ENCODE measurements around the gene TTC13. TPM values are rescaled to one million over a fixed set of nuclear protein-coding genes. Genes with fewer than 3 reads are reported as not detected.

The TTC13 gene
- total RNA-seq, 1 donor from 2014 or later, result 23.0 TPM

DNA sequence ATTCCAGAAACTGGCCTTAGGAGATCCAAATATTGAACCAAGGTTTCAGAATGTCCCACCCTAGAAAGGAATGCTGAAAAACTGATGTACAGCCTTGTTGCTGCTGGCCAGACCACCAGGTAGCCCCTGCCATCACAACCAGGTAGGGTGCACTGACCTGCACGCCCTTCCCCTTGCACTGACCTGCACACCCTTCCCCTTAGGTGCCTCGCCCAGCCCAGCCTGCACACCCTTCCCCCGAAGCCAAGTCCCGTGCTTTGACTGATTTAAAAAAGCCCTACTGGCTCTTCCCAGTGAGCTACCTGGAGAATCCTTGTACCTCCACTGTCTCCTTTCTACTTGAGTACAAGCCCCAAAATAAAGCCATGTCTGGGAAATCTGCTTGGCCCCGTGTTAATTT lies 84.0 kb downstream of the TTC13 start:
- H3F3A ChIP-seq (ENCODE audit: low read depth), result peaks cover 6% of the 10 kb centered on the region
- no peaks in the 10 kb centered on the region for H3K27me3 Mint-ChIP-seq (ENCODE audit: insufficient read depth, low read depth)
- no peak overlapping the region for H3K4me3 Mint-ChIP-seq
- no peaks in the 10 kb centered on the region for H3K9me3 ChIP-seq (ENCODE audit: low read depth)
- H3K4me3 ChIP-seq, result no peak overlapping the region
- H2AFZ ChIP-seq (replicated peaks), result no peak overlapping the region
- H3K36me3 ChIP-seq, result no peaks in the 10 kb centered on the region
- H3K79me2 ChIP-seq (ENCODE audit: low read depth), result no peaks in the 10 kb centered on the region
- no peaks in the 10 kb centered on the region for H3K9me3 Mint-ChIP-seq
- peaks cover 6% of the 10 kb centered on the region for H3K4me1 ChIP-seq
- H3K27ac Mint-ChIP-seq, result no peak overlapping the region
- H4K20me1 ChIP-seq (ENCODE audit: low read depth), result no peaks in the 10 kb centered on the region
- peaks cover 13% of the 10 kb centered on the region for H3K4me1 Mint-ChIP-seq
- no peak overlapping the region for H3K4me2 ChIP-seq
- H3K27ac ChIP-seq, result no peak overlapping the region
- H3K9ac ChIP-seq, result no peak overlapping the region
- H3K27me3 ChIP-seq, result no peaks in the 10 kb centered on the region
- DNase-seq (ENCODE audit: low spot score), result no peak
- H3K36me3 Mint-ChIP-seq, result no peaks in the 10 kb centered on the region
- TF ChIP-seq CTCF (IDR thresholded peaks at IDR 0.05) (no peak), EZH2phosphoT487 (IDR thresholded peaks at IDR 0.05) (no peak), EZH2 (IDR thresholded peaks at IDR 0.05) (no peak)

DNA sequence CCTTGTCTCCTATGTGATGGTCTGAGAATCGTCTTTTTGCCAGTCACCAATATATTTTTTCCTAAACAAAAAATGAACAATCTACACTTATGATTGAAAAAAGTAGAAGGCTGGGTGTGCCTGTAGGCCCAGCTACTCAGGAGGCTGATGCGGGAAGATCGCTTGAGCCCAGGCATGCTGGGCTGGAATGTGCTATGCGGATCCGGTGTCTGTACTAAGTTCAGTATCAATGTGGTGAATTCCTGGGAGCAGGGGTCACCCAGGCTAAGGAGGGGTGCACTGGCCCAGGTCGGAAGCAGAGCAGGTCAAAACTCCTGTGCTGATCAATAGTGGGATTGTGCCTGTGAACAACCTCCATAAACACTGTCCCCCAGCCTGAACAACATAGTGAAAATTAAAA lies 84.6 kb downstream of the TTC13 start:
- H3K27ac Mint-ChIP-seq, result no peak overlapping the region
- Histone ChIP-seq H3K9ac (no peak overlapping the region), H3F3A (ENCODE audit: low read depth) (peaks cover 6% of the 10 kb centered on the region), H2AFZ (replicated peaks) (no peak overlapping the region), H3K27ac (no peak overlapping the region), H3K36me3 (no peaks in the 10 kb centered on the region), H3K4me2 (no peak overlapping the region), H4K20me1 (ENCODE audit: low read depth) (no peaks in the 10 kb centered on the region), H3K9me3 (ENCODE audit: low read depth) (no peaks in the 10 kb centered on the region), H3K27me3 (no peaks in the 10 kb centered on the region), H3K79me2 (ENCODE audit: low read depth) (no peaks in the 10 kb centered on the region), H3K4me3 (no peak overlapping the region), H3K4me1 (peaks cover 6% of the 10 kb centered on the region)
- H3K36me3 Mint-ChIP-seq, result no peaks in the 10 kb centered on the region
- peaks cover 13% of the 10 kb centered on the region for H3K4me1 Mint-ChIP-seq
- no peaks in the 10 kb centered on the region for H3K9me3 Mint-ChIP-seq
- H3K4me3 Mint-ChIP-seq, result no peak overlapping the region
- TF ChIP-seq EZH2 (IDR thresholded peaks at IDR 0.05), result no peak
- no peak for TF ChIP-seq CTCF (IDR thresholded peaks at IDR 0.05)
- no peak for TF ChIP-seq EZH2phosphoT487 (IDR thresholded peaks at IDR 0.05)
- no peak for DNase-seq (ENCODE audit: low spot score)
- peaks cover 2% of the 10 kb centered on the region for H3K27me3 Mint-ChIP-seq (ENCODE audit: insufficient read depth, low read depth)

DNA sequence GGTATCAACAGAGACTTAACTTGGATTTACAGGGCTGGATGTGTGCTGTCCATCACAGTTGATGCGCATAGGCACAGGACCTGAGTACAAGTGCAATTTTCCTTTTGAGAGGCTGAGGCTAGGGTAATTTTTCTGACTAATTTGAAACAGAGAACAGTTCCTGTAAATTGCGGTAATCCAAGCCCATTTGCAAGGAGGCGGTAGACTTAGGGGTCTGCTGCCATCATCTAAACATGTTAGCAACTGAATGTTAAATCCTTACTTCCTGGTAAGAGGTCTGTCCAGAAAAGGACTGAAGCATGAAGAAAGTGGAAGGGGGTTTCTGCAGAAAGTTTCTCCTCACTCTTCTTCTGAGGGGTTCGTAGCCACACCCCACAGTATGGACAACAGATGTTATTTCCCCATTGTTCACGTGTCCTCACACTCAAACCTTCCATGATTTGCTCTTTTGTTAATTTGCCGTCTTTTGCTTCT lies 86.6 kb downstream of the TTC13 start:
- no peaks in the 10 kb centered on the region for H4K20me1 ChIP-seq (ENCODE audit: low read depth)
- no peak overlapping the region for H3K27ac Mint-ChIP-seq
- peaks cover 6% of the 10 kb centered on the region for H3K4me1 ChIP-seq
- H3K36me3 Mint-ChIP-seq, result no peaks in the 10 kb centered on the region
- H3K9me3 Mint-ChIP-seq, result peaks cover 2% of the 10 kb centered on the region
- no peak overlapping the region for H3K9ac ChIP-seq
- no peaks in the 10 kb centered on the region for H3K9me3 ChIP-seq (ENCODE audit: low read depth)
- TF ChIP-seq CTCF (IDR thresholded peaks at IDR 0.05) (no peak), EZH2 (IDR thresholded peaks at IDR 0.05) (no peak), EZH2phosphoT487 (IDR thresholded peaks at IDR 0.05) (no peak)
- peaks cover 13% of the 10 kb centered on the region for H3K4me1 Mint-ChIP-seq
- peaks cover 6% of the 10 kb centered on the region for H3F3A ChIP-seq (ENCODE audit: low read depth)
- H3K27me3 ChIP-seq, result no peaks in the 10 kb centered on the region
- H3K4me3 ChIP-seq, result no peak overlapping the region
- H3K4me2 ChIP-seq, result no peak overlapping the region
- no peak for DNase-seq (ENCODE audit: low spot score)
- no peak overlapping the region for H3K4me3 Mint-ChIP-seq
- no peak overlapping the region for H3K27ac ChIP-seq
- peaks cover 2% of the 10 kb centered on the region for H3K27me3 Mint-ChIP-seq (ENCODE audit: insufficient read depth, low read depth)
- H3K79me2 ChIP-seq (ENCODE audit: low read depth), result no peaks in the 10 kb centered on the region
- H2AFZ ChIP-seq (replicated peaks), result no peak overlapping the region
- no peaks in the 10 kb centered on the region for H3K36me3 ChIP-seq
